ENCODE measurements around the gene LSM14B.
"Not testable (repeated sequence)": the region's sequence is repeated elsewhere in the genome, so short reads cannot be mapped to it uniquely, and the experiment has no call there.

Gene LSM14B

DNA sequence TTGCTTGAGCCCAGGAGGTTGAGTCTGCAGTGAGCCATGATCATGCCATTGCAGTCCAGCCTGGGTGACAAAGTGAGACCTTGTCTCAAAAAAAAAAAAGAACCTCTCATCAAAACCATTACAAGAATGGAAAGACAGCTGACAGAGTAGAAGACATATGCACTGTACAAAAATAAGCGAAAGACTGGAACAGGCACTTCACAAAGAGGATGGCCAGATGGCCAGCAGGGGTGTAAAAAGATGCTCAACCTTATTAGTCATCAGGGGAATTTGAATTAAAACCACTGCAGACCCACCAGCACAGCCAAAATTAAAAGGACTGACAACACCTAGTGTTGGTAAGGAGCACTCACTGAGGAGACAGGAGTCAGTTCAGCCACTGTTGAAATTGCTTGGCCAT, 43.1 kb upstream of the LSM14B start:
- ATAC-seq: no peak
- TF ChIP-seq ZNF8 (CRISPR knock-in tag; IDR thresholded peaks at IDR 0.05) (no peak), PPARA (CRISPR knock-in tag; IDR thresholded peaks at IDR 0.05; ENCODE audit: borderline replicate concordance) (no peak), ZFP30 (CRISPR knock-in tag; IDR thresholded peaks at IDR 0.05) (no peak), ARNTL (CRISPR knock-in tag; IDR thresholded peaks at IDR 0.05; ENCODE audit: borderline replicate concordance, low read depth) (no peak)

DNA sequence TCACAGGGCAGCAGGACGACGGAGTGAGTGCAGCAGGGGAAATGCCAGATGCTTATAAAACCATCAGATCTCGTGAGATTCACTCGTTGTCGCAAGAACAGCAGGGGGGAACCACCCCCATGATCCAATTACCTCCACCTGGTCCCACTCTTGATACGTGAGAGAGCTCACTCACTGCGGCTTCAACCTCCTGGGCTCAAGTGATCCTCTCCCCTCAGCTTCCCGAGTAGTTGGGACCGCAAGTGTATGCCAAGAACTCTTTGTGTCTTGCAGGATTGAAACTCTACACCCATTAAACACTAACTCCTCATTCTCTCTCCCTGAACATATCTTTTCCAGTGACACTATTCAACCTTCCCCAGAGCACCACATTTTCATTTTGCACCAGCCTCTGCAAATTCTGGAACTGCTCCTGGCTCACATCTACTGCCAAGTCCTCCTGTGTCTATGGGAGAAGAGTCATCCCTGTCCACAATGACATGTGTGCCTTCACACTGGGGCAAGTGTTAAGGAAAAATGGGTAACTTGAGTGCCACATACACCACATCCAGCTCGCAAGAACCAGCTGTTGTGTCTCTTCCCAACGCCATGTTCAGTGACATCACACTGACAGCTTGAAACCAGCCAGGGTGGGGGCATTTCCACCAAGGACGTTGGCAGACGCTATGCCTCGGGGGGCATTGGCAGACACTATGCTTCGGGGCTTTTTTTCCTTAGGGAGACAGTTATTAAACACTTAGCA, 41.9 kb upstream of the LSM14B start:
- no peak for ATAC-seq
- no peak for TF ChIP-seq ZNF8 (CRISPR knock-in tag; IDR thresholded peaks at IDR 0.05)
- TF ChIP-seq RARB (CRISPR knock-in tag; IDR thresholded peaks at IDR 0.05): no peak
- TF ChIP-seq ZC3H10 (CRISPR knock-in tag; IDR thresholded peaks at IDR 0.05): no peak
- no peak for TF ChIP-seq ZFP30 (CRISPR knock-in tag; IDR thresholded peaks at IDR 0.05)
- TF ChIP-seq ARNTL (CRISPR knock-in tag; IDR thresholded peaks at IDR 0.05; ENCODE audit: borderline replicate concordance, low read depth): no peak
- TF ChIP-seq BACH2 (CRISPR knock-in tag; IDR thresholded peaks at IDR 0.05; ENCODE audit: borderline replicate concordance): no peak
- TF ChIP-seq TOX (CRISPR knock-in tag; IDR thresholded peaks at IDR 0.05; ENCODE audit: borderline replicate concordance): no peak
- TF ChIP-seq, protein P1, sequence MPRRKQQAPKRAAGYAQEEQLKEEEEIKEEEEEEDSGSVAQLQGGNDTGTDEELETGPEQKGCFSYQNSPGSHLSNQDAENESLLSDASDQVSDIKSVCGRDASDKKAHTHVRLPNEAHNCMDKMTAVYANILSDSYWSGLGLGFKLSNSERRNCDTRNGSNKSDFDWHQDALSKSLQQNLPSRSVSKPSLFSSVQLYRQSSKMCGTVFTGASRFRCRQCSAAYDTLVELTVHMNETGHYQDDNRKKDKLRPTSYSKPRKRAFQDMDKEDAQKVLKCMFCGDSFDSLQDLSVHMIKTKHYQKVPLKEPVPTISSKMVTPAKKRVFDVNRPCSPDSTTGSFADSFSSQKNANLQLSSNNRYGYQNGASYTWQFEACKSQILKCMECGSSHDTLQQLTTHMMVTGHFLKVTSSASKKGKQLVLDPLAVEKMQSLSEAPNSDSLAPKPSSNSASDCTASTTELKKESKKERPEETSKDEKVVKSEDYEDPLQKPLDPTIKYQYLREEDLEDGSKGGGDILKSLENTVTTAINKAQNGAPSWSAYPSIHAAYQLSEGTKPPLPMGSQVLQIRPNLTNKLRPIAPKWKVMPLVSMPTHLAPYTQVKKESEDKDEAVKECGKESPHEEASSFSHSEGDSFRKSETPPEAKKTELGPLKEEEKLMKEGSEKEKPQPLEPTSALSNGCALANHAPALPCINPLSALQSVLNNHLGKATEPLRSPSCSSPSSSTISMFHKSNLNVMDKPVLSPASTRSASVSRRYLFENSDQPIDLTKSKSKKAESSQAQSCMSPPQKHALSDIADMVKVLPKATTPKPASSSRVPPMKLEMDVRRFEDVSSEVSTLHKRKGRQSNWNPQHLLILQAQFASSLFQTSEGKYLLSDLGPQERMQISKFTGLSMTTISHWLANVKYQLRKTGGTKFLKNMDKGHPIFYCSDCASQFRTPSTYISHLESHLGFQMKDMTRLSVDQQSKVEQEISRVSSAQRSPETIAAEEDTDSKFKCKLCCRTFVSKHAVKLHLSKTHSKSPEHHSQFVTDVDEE (CRISPR knock-in tag; IDR thresholded peaks at IDR 0.05): no peak
- no peak for TF ChIP-seq ZNF565 (CRISPR knock-in tag; conservative IDR thresholded peaks at IDR 0.05; ENCODE audit: low read depth)
- no peak for TF ChIP-seq PPARA (CRISPR knock-in tag; IDR thresholded peaks at IDR 0.05; ENCODE audit: borderline replicate concordance)

DNA sequence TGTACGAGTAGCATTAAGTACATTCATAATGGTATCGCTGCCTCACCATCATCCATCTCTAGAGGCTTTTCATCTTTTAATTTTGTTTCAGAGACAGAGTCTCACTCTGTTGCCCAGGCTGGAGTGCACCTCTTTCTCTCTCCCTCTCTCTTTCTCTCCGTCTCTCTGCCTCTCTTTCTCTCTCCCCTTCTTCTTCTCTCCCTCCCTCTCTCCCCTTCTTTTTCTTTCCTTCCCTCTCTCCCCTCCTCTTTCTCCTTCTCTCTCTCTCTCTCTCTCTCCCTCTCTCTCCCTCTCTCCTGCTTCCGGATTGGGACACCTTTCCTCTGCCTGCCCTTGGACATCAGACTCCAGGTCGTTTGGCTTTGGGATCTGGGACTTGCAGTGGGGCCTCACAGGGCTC, 39.0 kb upstream of the LSM14B start:
- ATAC-seq: no peak
- TF ChIP-seq ZFP3 (CRISPR knock-in tag; IDR thresholded peaks at IDR 0.05) (no peak), TOX (CRISPR knock-in tag; IDR thresholded peaks at IDR 0.05; ENCODE audit: borderline replicate concordance) (no peak), TCF4 (CRISPR knock-in tag; IDR thresholded peaks at IDR 0.05; ENCODE audit: borderline replicate concordance) (no peak), ZNF565 (CRISPR knock-in tag; conservative IDR thresholded peaks at IDR 0.05; ENCODE audit: low read depth) (no peak), CSDC2 (CRISPR knock-in tag; IDR thresholded peaks at IDR 0.05) (no peak), ISL1 (CRISPR knock-in tag; IDR thresholded peaks at IDR 0.05) (no peak), PPARA (CRISPR knock-in tag; IDR thresholded peaks at IDR 0.05; ENCODE audit: borderline replicate concordance) (no peak), OSR1 (CRISPR knock-in tag; IDR thresholded peaks at IDR 0.05) (no peak), ZFP30 (CRISPR knock-in tag; IDR thresholded peaks at IDR 0.05) (no peak), ZC3H10 (CRISPR knock-in tag; IDR thresholded peaks at IDR 0.05) (no peak), ARNTL (CRISPR knock-in tag; IDR thresholded peaks at IDR 0.05; ENCODE audit: borderline replicate concordance, low read depth) (no peak), ESRRG (CRISPR knock-in tag; IDR thresholded peaks at IDR 0.05) (no peak), PATZ1 (CRISPR knock-in tag; IDR thresholded peaks at IDR 0.05; ENCODE audit: borderline replicate concordance) (no peak)
- TF ChIP-seq, protein P2, sequence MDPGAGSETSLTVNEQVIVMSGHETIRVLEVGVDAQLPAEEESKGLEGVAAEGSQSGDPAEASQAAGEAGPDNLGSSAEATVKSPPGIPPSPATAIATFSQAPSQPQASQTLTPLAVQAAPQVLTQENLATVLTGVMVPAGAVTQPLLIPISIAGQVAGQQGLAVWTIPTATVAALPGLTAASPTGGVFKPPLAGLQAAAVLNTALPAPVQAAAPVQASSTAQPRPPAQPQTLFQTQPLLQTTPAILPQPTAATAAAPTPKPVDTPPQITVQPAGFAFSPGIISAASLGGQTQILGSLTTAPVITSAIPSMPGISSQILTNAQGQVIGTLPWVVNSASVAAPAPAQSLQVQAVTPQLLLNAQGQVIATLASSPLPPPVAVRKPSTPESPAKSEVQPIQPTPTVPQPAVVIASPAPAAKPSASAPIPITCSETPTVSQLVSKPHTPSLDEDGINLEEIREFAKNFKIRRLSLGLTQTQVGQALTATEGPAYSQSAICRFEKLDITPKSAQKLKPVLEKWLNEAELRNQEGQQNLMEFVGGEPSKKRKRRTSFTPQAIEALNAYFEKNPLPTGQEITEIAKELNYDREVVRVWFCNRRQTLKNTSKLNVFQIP (CRISPR knock-in tag; IDR thresholded peaks at IDR 0.05; ENCODE audit: borderline replicate concordance, low read depth): no peak
- TF ChIP-seq, protein P1 (CRISPR knock-in tag; IDR thresholded peaks at IDR 0.05): no peak

DNA sequence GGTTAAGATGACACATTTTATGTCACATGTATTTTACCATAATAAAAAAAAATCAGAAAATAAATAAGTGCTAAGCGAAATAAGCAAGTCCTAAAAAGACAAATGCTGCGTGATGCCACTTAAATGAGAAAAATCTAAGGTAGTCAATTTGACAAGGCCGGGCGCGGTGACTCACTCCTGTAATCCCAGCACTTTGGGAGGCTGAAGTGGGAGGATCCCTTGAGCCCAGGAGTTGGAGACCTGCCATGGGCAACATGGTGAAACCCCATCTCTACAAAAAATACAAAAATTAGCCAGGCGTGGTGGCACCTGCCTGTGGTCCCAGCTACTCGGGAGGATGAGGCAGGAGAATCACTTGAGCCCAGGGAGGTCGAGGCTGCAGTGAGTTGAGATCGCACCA, 38.1 kb upstream of the LSM14B start:
- ATAC-seq: not testable (repeated sequence)

Measured in SK-N-SH treated with all-trans-retinoic acid at 6 μM for 48 hours (cell line).